Left ventricle myocardium superior (tissue), 1 donor: Measurements from ENCODE around the gene LRRC26. TPM values are rescaled to one million over a fixed set of nuclear protein-coding genes. Genes with fewer than 3 reads are reported as not detected.

Experiments
- ATAC-seq: fragments of 200-7000 bp; cut with Tn5 transposase; one replicate; pipeline ENCODE4 v1.9.1; 2020; ENCODE audit warnings: mild to moderate bottlenecking, moderate library complexity
- DNase-seq: peaks from one replicate; pipeline ENCODE4 v3.0.0-alpha.2; 2020
- intact Hi-C: fragments of 100-400 bp; cut with micrococcal nuclease; formaldehyde crosslinking; loops from one replicate; pipeline ENCODE4 v1.11.0; 2022
- total RNA-seq: library from RNA; stranded (reverse); fragmentation: NEBNext Ultra II Directional; extraction: Animal tissue kit (Norgen Biotek cat#: 25700); gene quantifications from one replicate; pipeline ENCODE4 v1.2.1, GENCODE V29; 2021
- donor health status: DM: no; HTN: yes; CAD: no; lungs with severe emphysema.

LRRC26 gene
- total RNA-seq, 1 donor from 2014 or later, result not detected

- no peak for DNase-seq
- intact Hi-C loops, result no loop called here
- ATAC-seq, result no peak
Measured at GRCh38 chr9:137187386-137187785, 17.5 kb upstream of the LRRC26 start.

GRCh38 chr9:137186385-137186784 lies 16.5 kb upstream of the LRRC26 start:
- DNase-seq, result no peak
- ATAC-seq, result no peak
- intact Hi-C loops, result no loop called here

- intact Hi-C loops, result no loop called here
- no peak for DNase-seq
- ATAC-seq, result no peak
Measured at GRCh38 chr9:137185921-137186320, 16.1 kb upstream of the LRRC26 start.

- no peak for ATAC-seq
- intact Hi-C loops, result no loop called here
- no peak for DNase-seq
Measured at GRCh38 chr9:137184881-137185660, 15.2 kb upstream of the LRRC26 start.

- intact Hi-C loops, result no loop called here
- DNase-seq, result no peak
- no peak for ATAC-seq
Measured at GRCh38 chr9:137183980-137184595, 14.2 kb upstream of the LRRC26 start.

GRCh38 chr9:137182836-137183235 lies 13.0 kb upstream of the LRRC26 start:
- no peak for ATAC-seq
- intact Hi-C loops, result no loop called here
- no peak for DNase-seq

- intact Hi-C loops, result no loop called here
- ATAC-seq, result no peak
- no peak for DNase-seq
Measured at GRCh38 chr9:137181680-137182079, 11.8 kb upstream of the LRRC26 start.

GRCh38 chr9:137180491-137180890 lies 10.6 kb upstream of the LRRC26 start:
- no peak for ATAC-seq
- no peak for DNase-seq
- intact Hi-C loops, result no loop called here

GRCh38 chr9:137179761-137180160 lies 9.9 kb upstream of the LRRC26 start:
- intact Hi-C loops, result no loop called here
- ATAC-seq, result no peak
- DNase-seq, result no peak

- ATAC-seq (no peak), DNase-seq (no peak)
- intact Hi-C loops, result no loop called here
Measured at GRCh38 chr9:137178939-137179630, 9.2 kb upstream of the LRRC26 start.

GRCh38 chr9:137178201-137178938 lies 8.5 kb upstream of the LRRC26 start:
- no peak for DNase-seq
- intact Hi-C loops, result no loop called here
- no peak for ATAC-seq

GRCh38 chr9:137176302-137177182 lies 6.7 kb upstream of the LRRC26 start:
- ATAC-seq, result peak; percentile 39
- intact Hi-C loops, result no loop called here
- no peak for DNase-seq

GRCh38 chr9:137175345-137175961 lies 5.6 kb upstream of the LRRC26 start:
- intact Hi-C loops, result no loop called here

GRCh38 chr9:137174722-137175293 lies 5.0 kb upstream of the LRRC26 start:
- intact Hi-C loops, result no loop called here
- DNase-seq (no peak), ATAC-seq (no peak)

More at GRCh38 chr9:137175345-137175961, 5.6 kb upstream of the LRRC26 start:
- peak; percentile 16 for ATAC-seq
- DNase-seq, result no peak

- DNase-seq, result no peak
- ATAC-seq, result no peak
- intact Hi-C loops, result no loop called here
Measured at GRCh38 chr9:137173796-137174664, 4.2 kb upstream of the LRRC26 start.

- intact Hi-C loops, result no loop called here
- no peak for DNase-seq
- no peak for ATAC-seq
Measured at GRCh38 chr9:137172901-137173795, 3.3 kb upstream of the LRRC26 start.
